ENCODE data around the gene RAB26.

Gene RAB26

DNA sequence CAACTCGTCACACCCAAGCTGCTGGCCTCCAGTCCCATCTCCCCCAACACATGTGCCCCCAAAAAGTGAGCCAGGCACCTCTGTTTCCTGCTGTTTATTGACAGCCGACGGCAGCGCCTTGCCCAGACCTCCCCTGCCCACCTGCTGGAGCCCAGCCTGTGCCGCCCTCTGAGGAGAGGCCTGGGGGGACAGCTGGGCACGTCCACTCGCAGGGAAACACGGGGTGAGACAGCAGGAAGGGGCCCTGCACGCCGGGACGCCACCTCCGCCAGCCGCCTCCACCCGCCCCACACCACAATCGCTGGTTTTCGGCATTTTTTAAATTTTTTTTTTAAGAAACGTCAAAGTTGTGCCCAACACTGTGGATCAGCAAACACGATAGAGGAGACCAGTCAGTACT lies 28.7 kb downstream of the RAB26 start:
- TF ChIP-seq, protein P1, sequence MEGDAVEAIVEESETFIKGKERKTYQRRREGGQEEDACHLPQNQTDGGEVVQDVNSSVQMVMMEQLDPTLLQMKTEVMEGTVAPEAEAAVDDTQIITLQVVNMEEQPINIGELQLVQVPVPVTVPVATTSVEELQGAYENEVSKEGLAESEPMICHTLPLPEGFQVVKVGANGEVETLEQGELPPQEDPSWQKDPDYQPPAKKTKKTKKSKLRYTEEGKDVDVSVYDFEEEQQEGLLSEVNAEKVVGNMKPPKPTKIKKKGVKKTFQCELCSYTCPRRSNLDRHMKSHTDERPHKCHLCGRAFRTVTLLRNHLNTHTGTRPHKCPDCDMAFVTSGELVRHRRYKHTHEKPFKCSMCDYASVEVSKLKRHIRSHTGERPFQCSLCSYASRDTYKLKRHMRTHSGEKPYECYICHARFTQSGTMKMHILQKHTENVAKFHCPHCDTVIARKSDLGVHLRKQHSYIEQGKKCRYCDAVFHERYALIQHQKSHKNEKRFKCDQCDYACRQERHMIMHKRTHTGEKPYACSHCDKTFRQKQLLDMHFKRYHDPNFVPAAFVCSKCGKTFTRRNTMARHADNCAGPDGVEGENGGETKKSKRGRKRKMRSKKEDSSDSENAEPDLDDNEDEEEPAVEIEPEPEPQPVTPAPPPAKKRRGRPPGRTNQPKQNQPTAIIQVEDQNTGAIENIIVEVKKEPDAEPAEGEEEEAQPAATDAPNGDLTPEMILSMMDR (conservative IDR thresholded peaks at IDR 0.05; ENCODE audit: low read depth) = no peak
- POLR2A ChIA-PET (ENCODE audit: low non-redundant PET) = no interaction called here
- DNase-seq (ENCODE audit: low spot score) = no peak
- CTCF ChIA-PET = interaction anchor here (1.4 kb wide), 1 partner anchor 17 kb away, joined by 4 read pairs; no protein-coding TSS in a partner anchor
- peak overlapping the region; percentile 67 for H3K27ac ChIP-seq

DNA sequence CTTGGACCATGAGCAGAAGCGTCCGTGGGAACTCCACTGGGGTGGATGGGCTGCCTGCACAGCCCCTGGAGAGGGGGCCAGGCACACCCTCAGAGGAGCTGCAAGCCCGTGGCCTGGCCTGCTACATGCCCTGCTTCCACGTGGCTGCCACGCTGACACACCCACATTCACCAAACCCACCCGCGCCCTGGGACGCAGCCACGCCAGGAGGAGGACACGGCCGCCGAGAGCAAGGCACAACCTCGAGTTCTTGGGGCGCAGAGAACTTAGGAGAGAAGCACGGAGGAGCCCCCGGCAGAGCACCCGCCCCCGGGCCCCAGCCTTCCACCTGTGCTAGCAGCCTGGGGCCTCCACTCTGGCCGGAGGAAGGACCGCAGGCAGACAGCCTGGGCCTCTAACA lies 29.1 kb downstream of the RAB26 start:
- POLR2A ChIA-PET (ENCODE audit: low non-redundant PET) = no interaction called here
- TF ChIP-seq, protein P1 (conservative IDR thresholded peaks at IDR 0.05; ENCODE audit: low read depth) = no peak
- CTCF ChIA-PET = no interaction called here
- DNase-seq (ENCODE audit: low spot score) = no peak
- peak overlapping the region; percentile 67 for H3K27ac ChIP-seq

DNA sequence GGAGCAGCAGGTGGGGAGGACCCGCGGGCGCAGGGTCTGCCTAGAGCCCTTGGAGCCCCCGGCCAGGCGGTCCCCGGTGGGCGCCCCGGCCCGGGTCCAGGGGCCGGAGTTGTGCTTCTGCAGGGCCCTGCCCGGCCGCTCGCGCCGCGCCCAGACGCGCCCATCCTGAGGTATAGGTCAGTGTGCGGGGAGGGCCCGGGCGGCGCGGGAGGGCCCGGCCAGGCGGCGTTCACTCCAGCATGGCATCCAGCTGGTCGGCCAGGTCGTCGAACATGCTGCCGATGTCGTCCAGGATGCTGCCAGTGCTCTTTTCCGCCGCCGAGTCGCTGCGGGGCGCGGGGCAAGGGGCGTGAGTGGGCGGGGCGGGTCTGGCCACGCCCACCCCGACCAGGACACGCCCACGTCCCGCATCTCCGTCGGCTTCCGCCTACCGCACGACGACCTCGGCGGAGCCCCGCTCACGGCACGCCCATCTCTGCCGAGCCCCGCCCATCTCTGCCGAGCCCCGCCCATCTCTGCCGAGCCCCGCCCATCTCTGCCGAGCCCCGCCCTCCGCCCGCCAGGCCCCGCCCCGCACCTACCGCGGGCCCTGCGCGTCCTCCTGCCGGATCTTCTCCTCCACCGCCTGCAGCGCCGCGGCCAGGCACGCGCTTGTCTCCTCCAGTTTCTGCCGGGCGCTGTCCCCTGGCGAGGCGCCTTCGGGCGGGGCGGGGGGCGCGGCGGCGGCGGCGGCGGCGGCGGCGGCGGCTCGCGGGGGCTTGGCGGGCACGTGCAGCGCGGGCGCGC lies 30.1 kb downstream of the RAB26 start:
- POLR2A ChIA-PET (ENCODE audit: low non-redundant PET) = no interaction called here
- CTCF ChIA-PET = interaction anchor here (0.7 kb wide), 1 partner anchor 270 kb away, joined by 5 read pairs; no protein-coding TSS in a partner anchor
- TF ChIP-seq, protein P1 (conservative IDR thresholded peaks at IDR 0.05; ENCODE audit: low read depth) = no peak
- H3K27ac ChIP-seq = peak overlapping the region; percentile 67
- no peak for DNase-seq (ENCODE audit: low spot score)

DNA sequence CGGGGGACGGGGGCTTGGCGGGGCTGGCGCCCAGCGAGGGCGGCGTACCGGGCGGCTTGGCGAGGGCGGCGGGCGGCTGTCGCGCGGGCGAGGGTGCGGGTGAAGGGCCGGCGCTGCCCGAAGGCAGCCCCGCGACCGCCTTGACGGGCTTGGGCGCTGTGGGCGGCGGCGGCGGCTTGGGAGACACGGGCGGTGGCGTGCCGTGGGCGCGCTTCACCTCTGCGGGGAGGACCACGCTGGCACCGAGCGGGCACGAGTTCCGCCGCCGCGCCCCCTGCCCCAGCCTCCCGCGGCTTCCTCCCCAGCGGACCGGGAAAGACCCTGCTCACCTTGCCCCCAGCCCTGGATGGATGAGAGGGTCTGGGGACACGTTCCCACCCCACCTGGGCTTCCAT lies 30.7 kb downstream of the RAB26 start:
- peak overlapping the region; percentile 67 for H3K27ac ChIP-seq
- ChIA-PET CTCF (no interaction called here), POLR2A (ENCODE audit: low non-redundant PET) (no interaction called here)
- TF ChIP-seq, protein P1 (conservative IDR thresholded peaks at IDR 0.05; ENCODE audit: low read depth) = no peak
- DNase-seq (ENCODE audit: low spot score) = no peak

DNA sequence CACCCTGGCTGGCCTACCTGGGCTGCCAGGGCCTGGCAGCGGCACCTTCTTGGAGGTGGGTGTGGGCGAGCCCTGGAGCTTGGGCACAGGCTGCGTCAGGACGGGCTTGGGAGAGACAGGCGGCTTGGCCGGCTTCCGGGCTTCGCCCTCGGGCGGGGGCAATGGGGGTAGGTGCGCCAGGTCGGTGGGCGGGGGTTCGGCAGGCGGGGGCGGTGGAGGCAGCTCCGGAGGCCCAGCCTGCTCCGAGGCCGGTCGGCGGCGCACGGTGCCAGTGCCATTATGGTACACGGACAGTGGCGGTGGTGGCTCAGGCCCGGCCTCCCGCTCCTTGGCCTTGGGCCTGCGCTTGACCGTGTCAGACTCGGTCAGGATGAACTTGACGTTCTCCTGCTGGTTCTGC lies 31.2 kb downstream of the RAB26 start:
- peak overlapping the region; percentile 67 for H3K27ac ChIP-seq
- CTCF ChIA-PET = no interaction called here
- no peak for DNase-seq (ENCODE audit: low spot score)
- TF ChIP-seq, protein P1 (conservative IDR thresholded peaks at IDR 0.05; ENCODE audit: low read depth) = no peak
- POLR2A ChIA-PET (ENCODE audit: low non-redundant PET) = no interaction called here

DNA sequence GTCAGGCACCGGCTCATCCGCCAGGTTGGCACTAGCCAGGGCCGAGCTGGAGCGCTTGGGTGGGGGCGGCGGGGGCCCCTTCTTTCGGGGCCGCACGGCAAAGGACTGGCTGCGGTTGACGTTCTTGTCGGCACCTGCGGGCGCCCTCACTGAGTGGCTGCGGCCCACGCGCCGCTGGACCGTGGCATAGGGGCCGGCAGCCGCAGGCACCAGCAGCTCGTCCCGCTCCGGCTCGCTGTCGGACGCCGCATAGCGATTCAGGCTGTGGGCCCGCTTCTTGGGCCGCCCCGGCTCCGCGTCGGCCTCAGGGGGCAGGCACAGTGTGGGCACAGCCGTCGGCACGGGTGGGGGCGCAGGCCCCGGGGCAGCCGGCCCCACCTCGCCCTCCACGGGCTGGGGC lies 32.0 kb downstream of the RAB26 start:
- POLR2A ChIA-PET (ENCODE audit: low non-redundant PET) = no interaction called here
- TF ChIP-seq, protein P1 (conservative IDR thresholded peaks at IDR 0.05; ENCODE audit: low read depth) = no peak
- H3K27ac ChIP-seq = no peak overlapping the region
- CTCF ChIA-PET = interaction anchor here (1.7 kb wide), 1 partner anchor 14 kb away, joined by 8 read pairs; no protein-coding TSS in a partner anchor
- DNase-seq (ENCODE audit: low spot score) = no peak
